Measurements from ENCODE around the gene ALDH1A2. TPM values are rescaled to one million over a fixed set of nuclear protein-coding genes. Genes with fewer than 3 reads are reported as not detected.

ALDH1A2 gene
- total RNA-seq, 4 donors from 2014 or later = 8.0 to 24.3 (median 13.9) TPM

DNA sequence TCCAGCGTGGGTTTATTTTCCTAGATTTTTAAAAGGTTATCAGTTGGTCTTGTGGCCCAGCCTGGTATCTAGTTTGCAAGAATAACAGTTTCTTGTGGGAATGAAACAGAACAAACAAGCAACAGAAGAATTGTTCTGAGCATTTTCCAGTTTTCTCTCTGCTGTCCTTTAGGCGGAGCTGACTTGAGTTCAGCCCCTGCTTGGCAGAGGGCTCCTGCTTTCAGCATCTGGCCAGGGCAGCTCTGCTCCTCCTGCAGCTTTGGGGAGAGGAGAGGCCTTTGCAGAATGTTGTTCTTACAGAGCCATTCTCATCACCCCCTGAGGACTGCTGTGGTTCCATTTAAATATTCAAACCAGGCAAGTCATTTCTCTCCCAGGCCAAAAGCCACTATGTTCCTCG lies 117.7 kb downstream of the ALDH1A2 start:
- WGBS, 2 donors = 50 to 53% methylated on average over 3 of the region's 3 CpGs
- Histone ChIP-seq H3K9me3 (no peaks in the 10 kb centered on the region), H3K4me3 (no peak overlapping the region), H3K27me3 (peaks cover 0 to 3% of the 10 kb centered on the region in 2 donors), H3K36me3 (no peaks in the 10 kb centered on the region), H3K4me1 (peaks cover 0 to 7% (median 0%) of the 10 kb centered on the region in 4 donors), H3K27ac (no peak overlapping the region)
- DNase-seq (ENCODE audit: low spot score in 2 of 2) = no peak
- TF ChIP-seq POLR2A (IDR thresholded peaks at IDR 0.05) (no peak), EP300 (IDR thresholded peaks at IDR 0.05) (no peak)
- TF ChIP-seq, protein P1, sequence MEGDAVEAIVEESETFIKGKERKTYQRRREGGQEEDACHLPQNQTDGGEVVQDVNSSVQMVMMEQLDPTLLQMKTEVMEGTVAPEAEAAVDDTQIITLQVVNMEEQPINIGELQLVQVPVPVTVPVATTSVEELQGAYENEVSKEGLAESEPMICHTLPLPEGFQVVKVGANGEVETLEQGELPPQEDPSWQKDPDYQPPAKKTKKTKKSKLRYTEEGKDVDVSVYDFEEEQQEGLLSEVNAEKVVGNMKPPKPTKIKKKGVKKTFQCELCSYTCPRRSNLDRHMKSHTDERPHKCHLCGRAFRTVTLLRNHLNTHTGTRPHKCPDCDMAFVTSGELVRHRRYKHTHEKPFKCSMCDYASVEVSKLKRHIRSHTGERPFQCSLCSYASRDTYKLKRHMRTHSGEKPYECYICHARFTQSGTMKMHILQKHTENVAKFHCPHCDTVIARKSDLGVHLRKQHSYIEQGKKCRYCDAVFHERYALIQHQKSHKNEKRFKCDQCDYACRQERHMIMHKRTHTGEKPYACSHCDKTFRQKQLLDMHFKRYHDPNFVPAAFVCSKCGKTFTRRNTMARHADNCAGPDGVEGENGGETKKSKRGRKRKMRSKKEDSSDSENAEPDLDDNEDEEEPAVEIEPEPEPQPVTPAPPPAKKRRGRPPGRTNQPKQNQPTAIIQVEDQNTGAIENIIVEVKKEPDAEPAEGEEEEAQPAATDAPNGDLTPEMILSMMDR (IDR thresholded peaks at IDR 0.05) = no peak

DNA sequence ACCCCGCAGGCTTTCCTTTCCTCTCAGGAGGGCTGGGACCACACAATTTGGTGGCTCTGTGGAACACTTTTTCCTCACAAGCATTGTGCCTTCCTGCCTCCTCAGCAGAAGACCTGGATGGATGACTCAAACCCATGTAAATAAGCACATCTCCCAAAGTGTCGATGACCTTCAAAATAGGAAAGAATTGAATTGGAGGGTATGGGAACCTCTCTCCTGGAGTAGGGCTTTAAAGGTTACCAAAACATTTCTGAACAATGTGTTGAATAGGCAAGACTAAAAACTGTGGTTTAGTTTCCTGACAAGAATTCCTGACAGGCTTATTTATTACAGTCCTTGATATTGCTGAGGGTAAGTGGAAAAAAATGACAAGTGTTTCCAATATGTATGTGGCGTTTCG lies 118.2 kb downstream of the ALDH1A2 start:
- no peak for DNase-seq (ENCODE audit: low spot score in 2 of 2)
- no peak overlapping the region for H3K27ac ChIP-seq
- H3K36me3 ChIP-seq = no peaks in the 10 kb centered on the region
- H3K9me3 ChIP-seq = no peaks in the 10 kb centered on the region
- H3K4me1 ChIP-seq = peaks cover 0 to 7% (median 0%) of the 10 kb centered on the region in 4 donors
- H3K27me3 ChIP-seq = peaks cover 0 to 3% of the 10 kb centered on the region in 2 donors
- TF ChIP-seq POLR2A (IDR thresholded peaks at IDR 0.05) (no peak), EP300 (IDR thresholded peaks at IDR 0.05) (no peak)
- 72 to 74% methylated on average over 4 of the region's 4 CpGs for WGBS, 2 donors
- H3K4me3 ChIP-seq = no peak overlapping the region

DNA sequence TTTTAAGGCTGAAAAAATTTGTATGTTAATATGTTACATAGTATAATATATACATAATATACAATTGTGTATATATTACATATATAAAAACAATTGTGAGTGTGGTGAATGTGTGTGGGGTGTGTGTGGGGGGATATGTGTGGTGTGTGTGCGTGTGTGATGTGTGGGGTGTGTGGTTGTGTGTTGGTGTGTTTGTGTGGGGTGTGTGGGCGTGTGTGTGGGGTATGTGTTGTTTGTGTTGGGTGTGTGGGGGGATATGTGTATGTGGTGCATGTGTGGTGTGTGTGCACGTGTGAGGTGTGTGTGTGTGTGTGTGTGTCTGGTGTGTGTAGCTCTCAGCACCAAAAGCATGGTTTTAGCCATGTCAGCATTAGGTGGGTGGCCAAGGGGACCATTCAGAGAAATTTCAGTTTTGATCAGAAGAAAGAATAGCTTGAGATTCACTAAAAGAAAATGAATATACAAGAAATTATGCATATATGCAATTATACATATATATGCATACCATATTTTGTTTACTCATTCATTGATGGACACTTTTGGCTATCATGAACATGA lies 118.9 kb downstream of the ALDH1A2 start:
- DNase-seq (ENCODE audit: low spot score in 2 of 2) = no peak
- no peaks in the 10 kb centered on the region for H3K9me3 ChIP-seq
- no peak overlapping the region for H3K4me3 ChIP-seq
- TF ChIP-seq, protein P1 (IDR thresholded peaks at IDR 0.05) = no peak
- TF ChIP-seq POLR2A (IDR thresholded peaks at IDR 0.05) (no peak), EP300 (IDR thresholded peaks at IDR 0.05) (no peak)
- H3K27me3 ChIP-seq = peaks cover 0 to 3% of the 10 kb centered on the region in 2 donors
- H3K27ac ChIP-seq = no peak overlapping the region
- H3K4me1 ChIP-seq = peaks cover 0 to 7% (median 0%) of the 10 kb centered on the region in 4 donors
- 79 to 85% methylated on average over 3 of the region's 3 CpGs for WGBS, 2 donors
- no peaks in the 10 kb centered on the region for H3K36me3 ChIP-seq

DNA sequence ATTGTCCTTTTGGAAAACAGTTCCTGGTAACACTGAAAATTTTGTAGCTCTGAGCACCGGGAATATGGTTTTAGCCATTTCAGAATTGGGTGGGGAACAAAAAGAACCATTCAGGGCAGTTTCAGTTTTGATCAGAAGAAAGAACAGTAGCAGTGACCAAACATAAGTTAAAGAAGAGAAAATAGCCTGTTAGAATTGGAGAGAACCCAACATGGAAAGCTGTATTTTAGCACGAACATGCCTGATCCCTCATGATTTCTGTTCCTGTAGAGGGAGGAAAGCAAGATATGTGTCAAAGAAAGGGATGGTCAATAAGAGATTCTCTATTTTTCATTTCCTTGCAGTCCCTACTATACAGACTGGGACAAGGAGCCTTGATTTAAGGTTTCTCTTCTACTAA lies 119.9 kb downstream of the ALDH1A2 start:
- DNase-seq (ENCODE audit: low spot score in 2 of 2) = no peak
- no peaks in the 10 kb centered on the region for H3K36me3 ChIP-seq
- H3K9me3 ChIP-seq = no peaks in the 10 kb centered on the region
- H3K4me1 ChIP-seq = peaks cover 0 to 7% (median 0%) of the 10 kb centered on the region in 4 donors
- H3K27ac ChIP-seq = no peak overlapping the region
- no peak overlapping the region for H3K4me3 ChIP-seq
- H3K27me3 ChIP-seq = peaks cover 0 to 6% of the 10 kb centered on the region in 2 donors
- TF ChIP-seq, protein P1 (IDR thresholded peaks at IDR 0.05) = no peak
- 48 to 59% methylated on average over 2 of the region's 2 CpGs for WGBS, 2 donors

DNA sequence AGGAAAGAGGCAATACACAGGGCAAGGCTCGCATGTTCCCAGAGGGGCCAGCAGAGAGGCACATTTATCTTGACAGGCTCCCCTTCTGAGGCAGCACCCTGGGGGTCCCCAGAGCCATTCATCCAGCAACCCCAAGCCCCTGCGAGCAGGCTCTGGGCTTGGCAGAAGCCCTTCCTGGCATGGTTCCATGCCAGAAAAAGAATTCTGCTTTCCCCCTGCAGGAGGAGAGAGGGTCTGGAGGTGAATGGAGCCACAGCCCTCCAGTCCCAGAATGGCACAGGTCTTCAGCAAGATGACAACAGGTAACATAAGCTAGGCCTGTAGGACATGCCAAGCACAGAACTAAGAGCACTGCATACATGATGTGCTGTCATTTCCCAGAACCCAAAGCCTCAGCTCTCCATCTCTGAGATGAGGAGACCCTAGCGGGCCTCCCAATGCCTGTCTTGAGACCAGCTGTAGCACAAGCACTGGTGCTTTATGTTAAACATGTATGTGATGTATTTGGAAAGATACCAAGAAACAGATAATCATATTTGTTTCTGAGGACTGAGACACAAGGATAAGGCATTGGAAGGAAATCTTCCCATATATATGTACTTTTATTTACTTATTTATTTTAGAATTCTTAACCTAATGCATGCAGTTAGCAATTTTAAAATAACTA lies 121.6 kb downstream of the ALDH1A2 start:
- Histone ChIP-seq H3K27me3 (peaks cover 0 to 5% of the 10 kb centered on the region in 2 donors), H3K4me1 (peaks cover 0 to 7% (median 0%) of the 10 kb centered on the region in 4 donors), H3K36me3 (no peaks in the 10 kb centered on the region), H3K4me3 (no peak overlapping the region), H3K9me3 (no peaks in the 10 kb centered on the region), H3K27ac (no peak overlapping the region)
- no peak for DNase-seq (ENCODE audit: low spot score in 2 of 2)
- TF ChIP-seq, protein P1 (IDR thresholded peaks at IDR 0.05) = no peak
- TF ChIP-seq EP300 (IDR thresholded peaks at IDR 0.05) (no peak), POLR2A (IDR thresholded peaks at IDR 0.05) (no peak)
- WGBS, 2 donors = 59 to 94% methylated on average over 3 of the region's 3 CpGs

Measured in tibial nerve (tissue), 4 donors.